ENCODE results near the gene CHD2. TPM values are rescaled to one million over a fixed set of nuclear protein-coding genes. Genes with fewer than 3 reads are reported as not detected.

The CHD2 gene
- total RNA-seq, 1 donor from 2014 or later, result 93.4 TPM

DNA sequence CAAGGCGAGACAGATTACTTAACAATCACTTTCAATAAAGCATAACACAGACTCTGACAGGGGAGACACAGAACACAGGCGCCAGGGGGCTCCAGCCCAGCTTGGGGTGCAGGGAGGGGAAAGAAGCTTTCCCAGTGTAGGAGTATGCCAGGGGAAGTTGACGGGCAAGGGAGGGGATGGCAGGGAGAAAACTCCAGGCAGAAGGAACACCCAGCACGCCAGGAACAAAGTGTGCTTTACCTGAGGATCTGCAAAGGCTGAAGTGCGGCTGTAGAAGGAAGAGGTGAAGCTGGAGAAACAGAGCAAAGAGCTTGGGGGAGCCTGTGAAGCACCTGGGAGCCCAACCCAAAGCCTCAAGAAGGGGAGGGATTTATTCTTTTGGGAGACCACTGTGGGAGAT, 176.8 kb downstream of the CHD2 start:
- TF ChIP-seq CTCF (conservative IDR thresholded peaks at IDR 0.05), result no peak
- H3K4me1 Mint-ChIP-seq, result peaks cover 81% of the 10 kb centered on the region
- DNase-seq (ENCODE audit: low read depth, low spot score), result no peak
- H3K9me3 Mint-ChIP-seq, result no peaks in the 10 kb centered on the region
- peaks cover 6% of the 10 kb centered on the region for H3K36me3 Mint-ChIP-seq (ENCODE audit: low read depth)
- H3K27me3 Mint-ChIP-seq (ENCODE audit: low read depth), result peaks cover 23% of the 10 kb centered on the region
- H3K27ac Mint-ChIP-seq (ENCODE audit: unreplicated experiment), result peak overlapping the region; percentile 76
- peak overlapping the region; percentile 97 for H3K4me3 Mint-ChIP-seq

Small RNA genes within 50 kb of the gene (microRNA-seq; reads per million reads assigned to microRNA genes)
- 1.8 reads per million for gene MIR3175

Other genes starting within 250 kb of the CHD2 start
- gene FAM174B, start 244.5 kb upstream of the CHD2 start, total RNA-seq, result 10.6 and 12.1 TPM in 2 replicates
- gene RGMA, start 188.9 kb downstream of the CHD2 start, total RNA-seq, result 187 and 205 TPM in 2 replicates

All from neural crest cell (in vitro differentiated cells).